ENCODE data around the gene EDNRA. TPM values are rescaled to one million over a fixed set of nuclear protein-coding genes. Genes with fewer than 3 reads are reported as not detected.

Gene EDNRA
- total and polyA plus RNA-seq, 11 donors = 3.8 to 39.0 (median 14.6) TPM

GRCh38 chr4:147538711-147539110, 57.8 kb downstream of the EDNRA start:
- TF ChIP-seq CTCF (IDR thresholded peaks at IDR 0.05) (no peak), POLR2A (IDR thresholded peaks at IDR 0.05) (no peak)
- peaks cover 0 to 40% (median 0%) of the 10 kb centered on the region in 9 donors for H3K36me3 ChIP-seq
- no peak overlapping the region for H3K27ac ChIP-seq
- intact Hi-C loops (cut with DNase I) = no loop called here
- H3K4me3 ChIP-seq = no peak overlapping the region
- no peak for DNase-seq
- no peaks in the 10 kb centered on the region for H3K9me3 ChIP-seq
- ATAC-seq = no peak
- 60 to 80% (median 76%) methylated on average over 3 of the region's 3 CpGs for WGBS, 4 donors
- no peaks in the 10 kb centered on the region for H3K27me3 ChIP-seq
- H3K4me1 ChIP-seq = peaks cover 0 to 19% (median 2%) of the 10 kb centered on the region in 12 donors

- no peak overlapping the region for H3K4me3 ChIP-seq
- H3K4me1 ChIP-seq = peaks cover 0 to 12% (median 2%) of the 10 kb centered on the region in 12 donors
- WGBS, 4 donors = 75 to 85% (median 80%) methylated on average over 4 of the region's 4 CpGs
- H3K36me3 ChIP-seq = peaks cover 0 to 52% (median 0%) of the 10 kb centered on the region in 9 donors
- intact Hi-C loops (cut with DNase I) = no loop called here
- no peaks in the 10 kb centered on the region for H3K9me3 ChIP-seq
- no peak overlapping the region for H3K27ac ChIP-seq
- TF ChIP-seq POLR2A (IDR thresholded peaks at IDR 0.05) (no peak), CTCF (IDR thresholded peaks at IDR 0.05) (no peak)
- ATAC-seq (no peak), DNase-seq (no peak)
- H3K27me3 ChIP-seq = no peaks in the 10 kb centered on the region
These were observed 59.1 kb downstream of the EDNRA start for GRCh38 chr4:147539959-147540358.

GRCh38 chr4:147542229-147542990, 61.5 kb downstream of the EDNRA start:
- Histone ChIP-seq H3K4me3 (no peak overlapping the region), H3K9me3 (no peaks in the 10 kb centered on the region), H3K36me3 (peaks cover 0 to 54% (median 0%) of the 10 kb centered on the region in 9 donors), H3K27me3 (no peaks in the 10 kb centered on the region), H3K4me1 (no peaks in the 10 kb centered on the region), H3K27ac (no peak overlapping the region)
- TF ChIP-seq POLR2A (IDR thresholded peaks at IDR 0.05) = no peak
- no peak for TF ChIP-seq CTCF (IDR thresholded peaks at IDR 0.05)
- intact Hi-C loops (cut with DNase I) = no loop called here
- ATAC-seq (no peak), DNase-seq (no peak)
- WGBS, 4 donors = 84 to 90% (median 88%) methylated on average over 17 of the region's 17 CpGs

- Histone ChIP-seq H3K4me3 (no peak overlapping the region), H3K4me1 (no peaks in the 10 kb centered on the region), H3K27ac (no peak overlapping the region), H3K36me3 (peaks cover 0 to 54% (median 0%) of the 10 kb centered on the region in 9 donors), H3K9me3 (no peaks in the 10 kb centered on the region), H3K27me3 (no peaks in the 10 kb centered on the region)
- intact Hi-C loops (cut with DNase I) = no loop called here
- 63 to 76% (median 70%) methylated on average over 1 of the region's 1 CpG for WGBS, 4 donors
- DNase-seq (no peak), ATAC-seq (no peak)
- TF ChIP-seq POLR2A (IDR thresholded peaks at IDR 0.05) (no peak), CTCF (IDR thresholded peaks at IDR 0.05) (no peak)
These were observed 62.1 kb downstream of the EDNRA start for GRCh38 chr4:147543034-147543433.

All from heart left ventricle (tissue), 16 donors.